Parathyroid adenoma (tissue), 2 donors: ENCODE measurements around the gene SLC31A1.

Source experiments
- H2AFZ ChIP-seq: fragments of 300-600 bp; sonication (generic); one replicate; pipeline ENCODE4 v1.7.0; 2017; ENCODE audit warnings: antibody characterized with exemption, mild to moderate bottlenecking
- H3K27ac ChIP-seq: fragments of 300-600 bp; sonication (generic); one replicate; pipeline ENCODE4 v1.7.0; 2017
- H3K27me3 ChIP-seq: fragments of 300-600 bp; sonication (generic); one replicate; pipeline ENCODE4 v1.7.0; 2017; ENCODE audit warnings: low read length; ENCODE audit not compliant: control insufficient read depth, insufficient read depth
- H3K36me3 ChIP-seq: fragments of 300-600 bp; sonication (generic); one replicate; pipeline ENCODE4 v1.7.0; 2017; ENCODE audit warnings: low read length; ENCODE audit not compliant: control insufficient read depth, insufficient read depth
- H3K4me1 ChIP-seq: fragments of 300-600 bp; sonication (generic); one replicate; pipeline ENCODE4 v1.7.0; 2017; ENCODE audit warnings: control low read depth
- H3K4me2 ChIP-seq: fragments of 300-600 bp; sonication (generic); one replicate; pipeline ENCODE4 v1.7.0; 2017; ENCODE audit warnings: low read length
- H3K4me3 ChIP-seq: fragments of 300-600 bp; sonication (generic); one replicate; pipeline ENCODE4 v1.7.0; 2017; ENCODE audit warnings: low read depth, low read length
- H3K79me2 ChIP-seq: fragments of 300-600 bp; sonication (generic); one replicate; pipeline ENCODE4 v1.7.0; 2017; ENCODE audit warnings: control low read depth
- H3K9ac ChIP-seq: fragments of 300-600 bp; sonication (generic); one replicate; pipeline ENCODE4 v1.7.0; 2017; ENCODE audit warnings: mild to moderate bottlenecking
- H3K9me3 ChIP-seq: fragments of 300-600 bp; sonication (generic); one replicate; pipeline ENCODE4 v1.7.0; 2017; ENCODE audit warnings: low read length; ENCODE audit not compliant: control insufficient read depth
- TF ChIP-seq, protein P1 (sequence below): fragments of 300-600 bp; sonication (generic); IDR thresholded peaks from one replicate; pipeline ENCODE4 v1.7.0; 2017; ENCODE audit warnings: antibody characterized with exemption, mild to moderate bottlenecking
- donor health status: primary hyperparathyroidism.

Gene SLC31A1

DNA sequence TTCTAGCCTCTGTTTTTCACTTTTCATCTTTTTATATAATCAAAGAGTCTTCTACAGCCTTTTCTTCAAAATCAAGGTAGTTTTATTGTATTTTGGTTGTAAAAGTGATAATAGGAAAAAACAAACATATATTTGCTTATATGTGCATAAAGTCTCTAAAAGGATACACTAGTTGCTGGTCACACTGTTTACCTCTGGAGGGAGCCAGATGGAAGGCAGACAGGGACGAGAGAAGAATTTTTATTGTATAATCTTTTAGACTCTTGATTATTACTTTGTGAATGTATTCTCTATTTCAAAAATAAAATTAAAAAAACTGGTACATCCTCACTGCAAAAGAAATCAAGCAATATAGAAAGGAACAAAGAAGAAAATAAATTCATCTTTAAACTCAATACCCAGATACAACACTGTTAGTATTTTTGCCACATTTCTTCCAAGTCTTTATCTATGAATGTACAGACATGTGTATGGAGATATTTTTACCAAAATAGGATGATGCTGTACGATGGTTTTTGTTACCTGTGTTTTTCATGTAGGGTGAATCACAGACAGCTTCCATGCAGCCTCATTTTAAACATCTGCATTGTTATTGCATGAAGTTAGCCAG lies 88.0 kb downstream of the SLC31A1 start:
- peaks cover 12% of the 10 kb centered on the region for H3K4me1 ChIP-seq
- TF ChIP-seq, protein P1, sequence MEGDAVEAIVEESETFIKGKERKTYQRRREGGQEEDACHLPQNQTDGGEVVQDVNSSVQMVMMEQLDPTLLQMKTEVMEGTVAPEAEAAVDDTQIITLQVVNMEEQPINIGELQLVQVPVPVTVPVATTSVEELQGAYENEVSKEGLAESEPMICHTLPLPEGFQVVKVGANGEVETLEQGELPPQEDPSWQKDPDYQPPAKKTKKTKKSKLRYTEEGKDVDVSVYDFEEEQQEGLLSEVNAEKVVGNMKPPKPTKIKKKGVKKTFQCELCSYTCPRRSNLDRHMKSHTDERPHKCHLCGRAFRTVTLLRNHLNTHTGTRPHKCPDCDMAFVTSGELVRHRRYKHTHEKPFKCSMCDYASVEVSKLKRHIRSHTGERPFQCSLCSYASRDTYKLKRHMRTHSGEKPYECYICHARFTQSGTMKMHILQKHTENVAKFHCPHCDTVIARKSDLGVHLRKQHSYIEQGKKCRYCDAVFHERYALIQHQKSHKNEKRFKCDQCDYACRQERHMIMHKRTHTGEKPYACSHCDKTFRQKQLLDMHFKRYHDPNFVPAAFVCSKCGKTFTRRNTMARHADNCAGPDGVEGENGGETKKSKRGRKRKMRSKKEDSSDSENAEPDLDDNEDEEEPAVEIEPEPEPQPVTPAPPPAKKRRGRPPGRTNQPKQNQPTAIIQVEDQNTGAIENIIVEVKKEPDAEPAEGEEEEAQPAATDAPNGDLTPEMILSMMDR: peak; percentile 57
- H3K36me3 ChIP-seq: no peaks in the 10 kb centered on the region
- H3K27ac ChIP-seq: peak overlapping the region; percentile 62
- peak overlapping the region; percentile 2 for H3K4me3 ChIP-seq
- H3K9me3 ChIP-seq: no peaks in the 10 kb centered on the region
- no peak overlapping the region for H3K9ac ChIP-seq
- H3K27me3 ChIP-seq: no peaks in the 10 kb centered on the region
- peak overlapping the region; percentile 2 for H3K4me2 ChIP-seq
- no peaks in the 10 kb centered on the region for H3K79me2 ChIP-seq
- H2AFZ ChIP-seq: no peak overlapping the region

DNA sequence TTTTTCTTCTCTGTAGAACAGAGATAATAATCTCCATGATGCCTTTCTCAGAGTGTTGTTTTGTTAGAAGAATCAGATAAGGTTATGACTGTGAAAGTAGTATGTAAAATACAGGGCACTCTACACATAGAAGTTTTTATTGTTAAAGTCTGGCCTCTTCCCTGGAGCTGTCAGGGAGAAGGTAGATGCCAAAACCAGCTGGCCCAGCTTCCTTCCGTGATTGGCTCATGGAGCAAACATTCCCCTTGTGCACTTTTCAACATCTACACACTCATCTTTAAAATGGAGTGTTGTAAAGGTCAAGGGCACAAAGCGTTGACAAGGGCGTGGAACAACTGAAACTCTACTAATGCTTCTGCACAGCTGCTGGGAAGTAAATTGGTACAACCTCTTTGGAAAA lies 89.2 kb downstream of the SLC31A1 start:
- Histone ChIP-seq H3K9ac (no peak overlapping the region), H3K9me3 (no peaks in the 10 kb centered on the region), H3K27ac (peak overlapping the region; percentile 62), H3K4me1 (peaks cover 12% of the 10 kb centered on the region), H2AFZ (peak overlapping the region; percentile 42), H3K27me3 (no peaks in the 10 kb centered on the region), H3K4me3 (no peak overlapping the region), H3K4me2 (peak overlapping the region; percentile 7), H3K36me3 (no peaks in the 10 kb centered on the region), H3K79me2 (no peaks in the 10 kb centered on the region)
- TF ChIP-seq, protein P1: no peak

DNA sequence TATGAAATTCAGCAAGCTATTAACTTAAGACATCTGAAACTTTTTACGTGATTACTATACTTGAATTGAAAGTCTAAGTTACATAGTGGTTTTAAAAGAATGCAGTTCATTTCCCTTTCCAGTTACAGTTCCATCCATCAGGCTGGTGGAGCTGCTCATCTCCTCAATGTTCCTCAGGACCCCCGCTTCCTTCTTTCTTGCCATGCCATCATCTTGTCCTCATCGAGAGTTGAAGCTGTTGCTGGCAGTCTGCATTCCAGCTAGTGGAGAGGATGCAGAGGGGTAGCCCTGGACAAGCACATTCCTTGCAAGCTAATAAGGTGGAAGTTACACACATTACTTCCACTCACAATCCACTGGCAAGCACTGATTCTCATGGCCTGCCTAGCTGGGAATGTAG lies 90.6 kb downstream of the SLC31A1 start:
- H3K36me3 ChIP-seq: no peaks in the 10 kb centered on the region
- H3K27me3 ChIP-seq: no peaks in the 10 kb centered on the region
- no peak overlapping the region for H2AFZ ChIP-seq
- no peak overlapping the region for H3K9ac ChIP-seq
- H3K27ac ChIP-seq: no peak overlapping the region
- H3K4me2 ChIP-seq: no peak overlapping the region
- H3K79me2 ChIP-seq: no peaks in the 10 kb centered on the region
- no peak overlapping the region for H3K4me3 ChIP-seq
- peaks cover 12% of the 10 kb centered on the region for H3K4me1 ChIP-seq
- TF ChIP-seq, protein P1: no peak
- no peaks in the 10 kb centered on the region for H3K9me3 ChIP-seq

DNA sequence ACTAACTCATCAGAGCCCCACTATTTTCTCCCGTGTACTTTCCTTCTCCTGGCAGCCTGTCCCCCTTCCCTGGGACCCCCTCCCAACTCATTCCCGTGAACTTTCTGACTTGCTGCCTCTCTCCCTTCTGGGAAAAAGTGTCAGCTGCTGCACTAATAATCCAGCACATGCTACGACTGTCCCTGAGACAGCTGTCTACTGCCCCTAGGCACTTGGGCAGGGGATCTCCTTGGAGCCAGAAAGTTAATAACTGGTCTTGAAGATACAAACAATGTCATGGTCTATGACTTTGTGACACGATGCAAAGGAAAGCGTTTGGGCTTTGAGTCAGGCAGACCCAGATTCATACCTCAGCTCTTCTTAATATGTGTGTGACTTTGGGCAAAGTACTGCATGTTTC lies 91.9 kb downstream of the SLC31A1 start:
- Histone ChIP-seq H3K79me2 (no peaks in the 10 kb centered on the region), H3K4me2 (no peak overlapping the region), H3K27me3 (no peaks in the 10 kb centered on the region), H3K27ac (peak overlapping the region; percentile 36), H2AFZ (no peak overlapping the region), H3K9ac (no peak overlapping the region), H3K9me3 (no peaks in the 10 kb centered on the region), H3K4me1 (peaks cover 15% of the 10 kb centered on the region), H3K36me3 (no peaks in the 10 kb centered on the region), H3K4me3 (no peak overlapping the region)
- TF ChIP-seq, protein P1: no peak
